ENCODE measurements around the gene FRMD4A. TPM values are rescaled to one million over a fixed set of nuclear protein-coding genes. Genes with fewer than 3 reads are reported as not detected.
A peak's percentile ranks its signal among the peaks of the same experiment; 100 is the strongest.

The FRMD4A gene
- total RNA-seq, 1 donor from 2014 or later = 20.2 TPM

DNA sequence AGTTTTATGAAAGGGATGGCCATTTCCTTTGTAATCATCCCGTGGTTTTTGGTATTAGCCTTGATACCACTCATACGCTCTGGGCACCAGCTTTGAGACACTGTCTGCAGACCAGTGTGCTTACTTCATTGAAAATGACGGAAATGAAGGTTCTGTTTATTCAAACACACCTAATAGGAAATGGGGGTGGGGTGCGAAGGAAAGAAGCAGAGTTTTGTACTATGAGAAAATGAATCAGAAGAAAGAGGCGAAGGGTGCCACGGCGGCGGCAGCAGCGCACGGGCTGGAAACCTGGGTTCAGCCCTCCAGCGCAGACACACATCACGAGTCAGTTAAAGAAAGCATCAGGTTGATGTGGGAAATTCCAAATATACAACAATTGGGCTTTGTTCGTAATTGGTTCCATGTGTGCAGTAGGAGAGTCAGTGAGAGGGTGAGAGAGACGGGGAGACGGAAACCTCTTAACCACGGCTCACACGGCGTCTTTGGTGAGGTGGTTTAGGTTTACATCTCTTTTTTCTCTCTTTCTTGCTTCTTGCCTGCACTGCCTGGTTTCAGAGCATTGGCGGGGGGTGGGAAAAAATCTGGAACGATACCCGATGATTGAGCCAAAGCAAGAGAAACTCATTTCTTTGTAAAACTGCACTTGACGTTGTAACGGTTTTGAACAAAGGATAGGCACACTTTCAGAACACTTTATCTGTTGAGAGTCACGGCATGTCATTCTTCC, 321.2 kb downstream of the FRMD4A start:
- H3K36me3 Mint-ChIP-seq = peaks cover 2% of the 10 kb centered on the region
- peaks cover 60% of the 10 kb centered on the region for H3K4me1 Mint-ChIP-seq
- Histone ChIP-seq H3K9me3 (ENCODE audit: low read depth) (no peaks in the 10 kb centered on the region), H3K79me2 (ENCODE audit: low read depth) (no peaks in the 10 kb centered on the region), H3K9ac (no peak overlapping the region), H2AFZ (replicated peaks) (peak overlapping the region; percentile 87), H3K27me3 (no peaks in the 10 kb centered on the region), H3K36me3 (no peaks in the 10 kb centered on the region), H3K4me3 (no peak overlapping the region), H3K4me2 (peak overlapping the region; percentile 53), H3F3A (ENCODE audit: low read depth) (no peaks in the 10 kb centered on the region), H4K20me1 (ENCODE audit: low read depth) (no peaks in the 10 kb centered on the region), H3K4me1 (peaks cover 17% of the 10 kb centered on the region), H3K27ac (no peak overlapping the region)
- TF ChIP-seq CTCF (IDR thresholded peaks at IDR 0.05) = no peak
- TF ChIP-seq EZH2phosphoT487 (IDR thresholded peaks at IDR 0.05) = no peak
- no peak for TF ChIP-seq EZH2 (IDR thresholded peaks at IDR 0.05)
- H3K27ac Mint-ChIP-seq = peak overlapping the region; percentile 98
- H3K4me3 Mint-ChIP-seq = peak overlapping the region; percentile 71
- no peaks in the 10 kb centered on the region for H3K9me3 Mint-ChIP-seq
- peaks cover 9% of the 10 kb centered on the region for H3K27me3 Mint-ChIP-seq (ENCODE audit: insufficient read depth, low read depth)
- DNase-seq (ENCODE audit: low spot score) = no peak

DNA sequence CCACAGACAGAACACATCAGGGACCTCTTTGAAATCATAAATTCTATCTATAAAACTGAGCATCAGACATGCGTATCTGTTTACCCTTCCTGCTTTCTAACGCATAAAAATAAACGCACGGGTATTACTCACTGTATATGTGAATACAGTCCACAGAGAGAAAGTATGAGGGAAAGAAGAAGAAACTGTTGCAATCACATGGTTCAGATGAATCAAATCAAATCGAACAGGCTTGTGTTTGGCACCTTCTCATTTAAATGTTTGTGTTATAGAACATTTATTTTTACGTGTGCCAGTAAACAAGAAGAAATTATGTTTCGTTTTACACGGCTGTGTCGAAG, 322.0 kb downstream of the FRMD4A start:
- Histone ChIP-seq H3F3A (ENCODE audit: low read depth) (no peaks in the 10 kb centered on the region), H3K4me2 (no peak overlapping the region), H3K9ac (no peak overlapping the region), H3K36me3 (no peaks in the 10 kb centered on the region), H3K79me2 (ENCODE audit: low read depth) (no peaks in the 10 kb centered on the region), H3K27me3 (no peaks in the 10 kb centered on the region), H3K27ac (no peak overlapping the region), H4K20me1 (ENCODE audit: low read depth) (no peaks in the 10 kb centered on the region), H3K4me3 (no peak overlapping the region), H3K9me3 (ENCODE audit: low read depth) (no peaks in the 10 kb centered on the region), H3K4me1 (peaks cover 17% of the 10 kb centered on the region), H2AFZ (replicated peaks) (no peak overlapping the region)
- Mint-ChIP-seq H3K9me3 (no peaks in the 10 kb centered on the region), H3K36me3 (peaks cover 2% of the 10 kb centered on the region), H3K27ac (peak overlapping the region; percentile 74), H3K27me3 (ENCODE audit: insufficient read depth, low read depth) (peaks cover 10% of the 10 kb centered on the region), H3K4me3 (peak overlapping the region; percentile 46), H3K4me1 (peaks cover 60% of the 10 kb centered on the region)
- no peak for TF ChIP-seq CTCF (IDR thresholded peaks at IDR 0.05)
- TF ChIP-seq EZH2 (IDR thresholded peaks at IDR 0.05) = no peak
- no peak for TF ChIP-seq EZH2phosphoT487 (IDR thresholded peaks at IDR 0.05)
- DNase-seq (ENCODE audit: low spot score) = no peak

GRCh38 chr10:14004536-14004935, 326.2 kb downstream of the FRMD4A start:
- Mint-ChIP-seq H3K36me3 (no peaks in the 10 kb centered on the region), H3K4me3 (no peak overlapping the region), H3K27me3 (ENCODE audit: insufficient read depth, low read depth) (peaks cover 6% of the 10 kb centered on the region), H3K9me3 (no peaks in the 10 kb centered on the region), H3K4me1 (peaks cover 29% of the 10 kb centered on the region), H3K27ac (no peak overlapping the region)
- Histone ChIP-seq H3K9ac (no peak overlapping the region), H3K27me3 (no peaks in the 10 kb centered on the region), H2AFZ (replicated peaks) (no peak overlapping the region), H3K9me3 (ENCODE audit: low read depth) (no peaks in the 10 kb centered on the region), H3K36me3 (no peaks in the 10 kb centered on the region), H3K4me3 (no peak overlapping the region), H4K20me1 (ENCODE audit: low read depth) (no peaks in the 10 kb centered on the region), H3K79me2 (ENCODE audit: low read depth) (no peaks in the 10 kb centered on the region), H3K4me1 (peaks cover 4% of the 10 kb centered on the region), H3F3A (ENCODE audit: low read depth) (no peaks in the 10 kb centered on the region), H3K4me2 (no peak overlapping the region), H3K27ac (no peak overlapping the region)
- TF ChIP-seq EZH2 (IDR thresholded peaks at IDR 0.05) (no peak), EZH2phosphoT487 (IDR thresholded peaks at IDR 0.05) (no peak), CTCF (IDR thresholded peaks at IDR 0.05) (no peak)
- DNase-seq (ENCODE audit: low spot score) = no peak

All from neural progenitor cell (in vitro differentiated cells).